Nephron (organoid): ENCODE results near the gene ACTR2.
A peak's percentile ranks its signal among the peaks of the same experiment; 100 is the strongest.

Experiments used
- H3K27ac Mint-ChIP-seq, 3 experiments: 2 replicates each; pipeline ENCODE4 v1.8.0; 2020; ENCODE audit warnings: mixed read lengths in 3 of 3, mild to moderate bottlenecking in 2 of 3, moderate library complexity in 1 of 3
- H3K27me3 Mint-ChIP-seq: 2 replicates; pipeline ENCODE4 v1.8.0; 2021; ENCODE audit warnings: low read depth, mild to moderate bottlenecking, moderate library complexity, mixed read lengths
- H3K36me3 Mint-ChIP-seq: 2 replicates; pipeline ENCODE4 v1.8.0; 2020; ENCODE audit warnings: low read depth, mixed read lengths
- H3K4me1 Mint-ChIP-seq: 2 replicates; pipeline ENCODE4 v1.8.0; 2020; ENCODE audit warnings: mixed read lengths
- H3K4me3 Mint-ChIP-seq, 3 experiments: 2 replicates each; pipeline ENCODE4 v1.8.0; 2020; ENCODE audit warnings: mild to moderate bottlenecking in 3 of 3, mixed read lengths in 3 of 3, moderate library complexity in 2 of 3
- H3K9me3 Mint-ChIP-seq: 2 replicates; pipeline ENCODE4 v1.8.0; 2020; ENCODE audit warnings: mixed read lengths
- CTCF ChIP-seq, 3 experiments: fragments of 200-600 bp; sonication (generic); IDR thresholded peaks; one replicate each; pipeline ENCODE4 v1.5.0; 2021; ENCODE audit warnings: antibody characterized with exemption in 3 of 3; ENCODE audit not compliant: unreplicated experiment in 3 of 3

ACTR2 gene

DNA sequence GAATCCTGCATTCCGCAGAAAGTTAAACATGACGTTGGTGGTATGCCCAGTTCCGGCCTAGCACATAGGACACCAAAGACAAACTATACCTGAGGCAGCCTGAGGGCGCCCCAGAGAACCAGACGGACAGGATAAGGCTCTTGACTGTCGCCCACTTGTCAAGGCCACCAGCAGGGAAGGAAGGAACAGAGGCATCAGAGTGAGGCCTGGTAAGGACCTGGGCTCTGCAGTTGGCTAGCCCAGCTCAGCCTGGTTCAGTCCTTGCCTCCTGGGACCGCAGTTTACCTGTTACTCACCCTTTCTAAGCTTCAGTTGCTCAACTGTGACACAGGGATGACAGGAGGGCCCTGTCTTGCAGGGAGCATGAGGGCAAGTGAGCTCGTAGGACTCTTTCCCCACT lies 82.1 kb downstream of the ACTR2 start:
- peaks cover 25% of the 10 kb centered on the region for H3K4me1 Mint-ChIP-seq
- peaks cover 69% of the 10 kb centered on the region for H3K36me3 Mint-ChIP-seq
- H3K27me3 Mint-ChIP-seq = no peaks in the 10 kb centered on the region
- H3K27ac Mint-ChIP-seq = peak overlapping the region; percentile 90 to 95 (median 94)
- no peaks in the 10 kb centered on the region for H3K9me3 Mint-ChIP-seq
- no peak overlapping the region for H3K4me3 Mint-ChIP-seq
- TF ChIP-seq CTCF (IDR thresholded peaks at IDR 0.05; ENCODE audit: unreplicated experiment in 3 of 3) = no peak

DNA sequence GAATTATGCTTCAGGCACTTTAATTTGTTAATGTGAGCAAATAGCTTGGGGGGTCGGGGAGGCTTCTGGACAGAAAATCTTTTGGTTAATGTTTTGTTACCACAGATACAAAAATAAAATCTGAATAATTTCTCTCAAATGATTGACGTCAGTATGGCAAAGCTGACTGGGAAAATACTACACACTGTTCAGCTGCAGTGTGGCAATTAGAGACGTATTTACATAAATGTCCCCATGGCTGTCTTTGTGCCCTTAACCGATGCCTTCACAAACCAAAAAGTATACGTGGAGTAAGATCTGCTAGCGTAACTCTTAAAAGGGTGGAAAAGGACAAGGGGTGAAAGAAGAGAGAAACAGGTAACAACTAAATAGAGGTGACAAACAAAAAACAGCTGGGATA lies 83.4 kb downstream of the ACTR2 start:
- H3K27me3 Mint-ChIP-seq = no peaks in the 10 kb centered on the region
- H3K27ac Mint-ChIP-seq = peak overlapping the region; percentile 21 to 95 (median 90)
- H3K4me3 Mint-ChIP-seq = no peak overlapping the region
- no peak for TF ChIP-seq CTCF (IDR thresholded peaks at IDR 0.05; ENCODE audit: unreplicated experiment in 3 of 3)
- peaks cover 25% of the 10 kb centered on the region for H3K4me1 Mint-ChIP-seq
- peaks cover 64% of the 10 kb centered on the region for H3K36me3 Mint-ChIP-seq
- no peaks in the 10 kb centered on the region for H3K9me3 Mint-ChIP-seq

DNA sequence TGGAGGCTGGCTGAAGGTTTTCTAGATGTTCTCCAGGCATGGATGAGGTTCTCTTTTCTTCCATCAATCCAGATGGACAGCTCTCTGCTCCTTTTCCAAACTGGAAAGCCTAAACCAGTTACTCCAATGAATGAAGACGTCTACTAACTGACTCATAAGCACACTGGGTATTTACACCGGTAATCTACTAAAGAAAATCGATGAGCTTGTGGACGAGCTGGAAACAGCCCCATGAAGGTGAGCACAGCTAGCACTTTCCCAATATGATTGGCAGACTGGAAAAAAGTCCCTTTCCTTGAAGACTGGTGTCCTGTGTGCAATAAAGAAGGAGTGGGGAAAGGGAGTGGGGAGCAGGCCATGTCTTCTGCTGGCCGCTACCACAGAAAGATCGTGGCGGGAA lies 84.0 kb downstream of the ACTR2 start:
- H3K4me3 Mint-ChIP-seq = no peak overlapping the region

GRCh38 chr2:65313126-65313953 lies 85.7 kb downstream of the ACTR2 start:
- H3K27ac Mint-ChIP-seq = peak overlapping the region; percentile 28 to 53 (median 44)
- H3K27me3 Mint-ChIP-seq = no peaks in the 10 kb centered on the region
- peaks cover 67% of the 10 kb centered on the region for H3K36me3 Mint-ChIP-seq
- H3K4me3 Mint-ChIP-seq = no peak overlapping the region
- TF ChIP-seq CTCF (IDR thresholded peaks at IDR 0.05; ENCODE audit: unreplicated experiment in 3 of 3) = no peak
- H3K9me3 Mint-ChIP-seq = no peaks in the 10 kb centered on the region
- peaks cover 25% of the 10 kb centered on the region for H3K4me1 Mint-ChIP-seq

More for the DNA sequence above, 84.0 kb downstream of the ACTR2 start:
- TF ChIP-seq CTCF (IDR thresholded peaks at IDR 0.05; ENCODE audit: unreplicated experiment in 3 of 3) = no peak
- no peaks in the 10 kb centered on the region for H3K9me3 Mint-ChIP-seq
- peak overlapping the region in 2 of 3 experiments; percentile 21 to 95 for H3K27ac Mint-ChIP-seq
- H3K4me1 Mint-ChIP-seq = peaks cover 25% of the 10 kb centered on the region
- no peaks in the 10 kb centered on the region for H3K27me3 Mint-ChIP-seq
- peaks cover 64% of the 10 kb centered on the region for H3K36me3 Mint-ChIP-seq

DNA sequence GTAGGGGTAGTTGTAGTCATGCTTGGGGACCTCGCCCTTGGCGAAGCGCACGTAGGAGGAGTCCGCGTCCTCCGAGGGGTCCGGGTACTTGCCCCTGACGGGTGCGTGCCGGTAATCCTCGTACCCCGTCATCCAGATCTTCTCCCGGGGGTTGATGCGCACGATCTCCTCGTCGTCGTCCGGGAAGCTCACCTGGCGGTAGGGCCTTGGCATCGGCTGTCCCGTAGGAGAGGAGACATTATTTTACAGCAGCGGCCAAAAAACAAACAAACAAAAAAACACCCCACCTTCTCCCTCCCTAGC lies 86.3 kb downstream of the ACTR2 start:
- peaks cover 70% of the 10 kb centered on the region for H3K36me3 Mint-ChIP-seq

More for the DNA sequence above, 86.3 kb downstream of the ACTR2 start:
- H3K27me3 Mint-ChIP-seq = no peaks in the 10 kb centered on the region
- H3K4me1 Mint-ChIP-seq = peaks cover 25% of the 10 kb centered on the region
- H3K27ac Mint-ChIP-seq = no peak overlapping the region
- no peaks in the 10 kb centered on the region for H3K9me3 Mint-ChIP-seq
- no peak for TF ChIP-seq CTCF (IDR thresholded peaks at IDR 0.05; ENCODE audit: unreplicated experiment in 3 of 3)
- no peak overlapping the region for H3K4me3 Mint-ChIP-seq
